Neural progenitor cell (in vitro differentiated cells): ENCODE data around the gene PLD4.
"Not testable (repeated sequence)": the region's sequence is repeated elsewhere in the genome, so short reads cannot be mapped to it uniquely, and the experiment has no call there.

Experiments used
- EZH2 ChIP-seq: fragments of 200-600 bp; sonication (generic); IDR thresholded peaks from 2 replicates; pipeline ENCODE4 v1.6.1; 2017; ENCODE audit warnings: antibody characterized with exemption, mild to moderate bottlenecking, moderate library complexity
- EZH2phosphoT487 ChIP-seq: fragments of 200-600 bp; sonication (generic); IDR thresholded peaks from 2 replicates; pipeline ENCODE4 v1.6.1; 2017; ENCODE audit warnings: antibody characterized with exemption
- TF ChIP-seq, protein P1 (sequence below): fragments of 200-600 bp; sonication (generic); IDR thresholded peaks from 2 replicates; pipeline ENCODE4 v1.5.1; 2017; ENCODE audit warnings: antibody characterized with exemption, mild to moderate bottlenecking

DNA sequence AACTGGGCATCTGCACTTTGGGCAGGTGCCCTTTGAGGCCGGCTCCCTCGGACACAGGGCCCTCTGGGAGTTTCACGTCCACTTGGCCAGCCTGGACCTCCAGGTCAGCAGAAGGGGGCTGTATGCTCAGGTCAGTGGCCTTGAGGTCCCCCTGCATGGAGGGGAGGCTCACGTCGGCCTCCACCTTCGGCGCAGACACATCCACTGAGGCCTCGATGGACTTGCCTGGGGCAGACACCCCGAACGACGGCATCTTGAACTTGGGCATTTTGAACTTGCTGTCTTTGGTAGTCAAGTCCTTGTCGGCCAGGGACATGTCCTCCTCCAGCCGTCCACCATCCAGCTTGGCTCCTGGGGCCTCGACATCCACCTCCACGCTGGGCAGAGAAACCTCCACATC is 26.0 kb downstream of the PLD4 start:
- TF ChIP-seq, protein P1, sequence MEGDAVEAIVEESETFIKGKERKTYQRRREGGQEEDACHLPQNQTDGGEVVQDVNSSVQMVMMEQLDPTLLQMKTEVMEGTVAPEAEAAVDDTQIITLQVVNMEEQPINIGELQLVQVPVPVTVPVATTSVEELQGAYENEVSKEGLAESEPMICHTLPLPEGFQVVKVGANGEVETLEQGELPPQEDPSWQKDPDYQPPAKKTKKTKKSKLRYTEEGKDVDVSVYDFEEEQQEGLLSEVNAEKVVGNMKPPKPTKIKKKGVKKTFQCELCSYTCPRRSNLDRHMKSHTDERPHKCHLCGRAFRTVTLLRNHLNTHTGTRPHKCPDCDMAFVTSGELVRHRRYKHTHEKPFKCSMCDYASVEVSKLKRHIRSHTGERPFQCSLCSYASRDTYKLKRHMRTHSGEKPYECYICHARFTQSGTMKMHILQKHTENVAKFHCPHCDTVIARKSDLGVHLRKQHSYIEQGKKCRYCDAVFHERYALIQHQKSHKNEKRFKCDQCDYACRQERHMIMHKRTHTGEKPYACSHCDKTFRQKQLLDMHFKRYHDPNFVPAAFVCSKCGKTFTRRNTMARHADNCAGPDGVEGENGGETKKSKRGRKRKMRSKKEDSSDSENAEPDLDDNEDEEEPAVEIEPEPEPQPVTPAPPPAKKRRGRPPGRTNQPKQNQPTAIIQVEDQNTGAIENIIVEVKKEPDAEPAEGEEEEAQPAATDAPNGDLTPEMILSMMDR: not testable (repeated sequence)
- TF ChIP-seq EZH2phosphoT487, EZH2: not testable (repeated sequence)
